ENCODE data around the gene TAS2R14.

The TAS2R14 gene, protein sequence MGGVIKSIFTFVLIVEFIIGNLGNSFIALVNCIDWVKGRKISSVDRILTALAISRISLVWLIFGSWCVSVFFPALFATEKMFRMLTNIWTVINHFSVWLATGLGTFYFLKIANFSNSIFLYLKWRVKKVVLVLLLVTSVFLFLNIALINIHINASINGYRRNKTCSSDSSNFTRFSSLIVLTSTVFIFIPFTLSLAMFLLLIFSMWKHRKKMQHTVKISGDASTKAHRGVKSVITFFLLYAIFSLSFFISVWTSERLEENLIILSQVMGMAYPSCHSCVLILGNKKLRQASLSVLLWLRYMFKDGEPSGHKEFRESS

DNA sequence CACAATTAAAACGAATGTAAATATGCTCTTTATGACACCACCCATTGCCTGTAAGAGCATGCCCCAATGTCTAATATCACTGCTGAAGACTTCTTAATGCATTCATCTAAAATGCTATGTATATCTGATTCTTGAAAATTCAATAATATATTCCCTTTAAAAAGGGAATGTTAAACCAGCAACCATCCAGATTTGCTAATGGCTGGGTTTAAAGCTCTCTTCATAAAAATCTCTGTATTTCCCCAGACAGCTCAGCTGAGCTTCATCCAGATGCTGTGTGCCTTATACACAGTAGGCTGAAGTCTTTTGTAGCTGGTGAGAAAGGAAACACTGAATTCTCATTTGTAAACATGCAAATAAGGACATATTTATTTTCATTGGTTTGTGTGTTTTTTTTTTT is at the start of gene TAS2R14:
Gene TAS2R14 (minus strand): TSS at position 101 of the 400 bp plus-strand sequence. CDS start 56 bp downstream, at position 45.
- no peak for DNase-seq

DNA sequence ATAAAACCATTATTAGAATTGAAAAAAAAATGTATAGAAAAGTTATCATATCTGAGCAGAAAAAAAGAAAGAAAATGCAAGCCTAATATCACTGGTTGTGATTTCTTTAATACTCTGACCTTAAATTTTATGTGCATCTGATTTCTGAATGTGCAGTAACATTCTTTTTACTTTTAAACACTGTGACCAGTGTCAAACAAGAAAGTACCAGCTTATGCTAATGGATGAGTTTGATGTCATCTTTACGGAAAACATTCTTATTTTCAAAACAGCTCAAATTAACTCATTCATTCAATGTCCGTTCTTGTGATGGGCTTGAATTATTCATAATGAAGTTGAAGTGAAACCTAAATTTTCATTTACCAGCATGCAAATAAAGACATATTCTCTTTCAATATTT is 47.7 kb upstream of the TAS2R14 start, which contains the start of gene TAS2R50:
Gene TAS2R50 (minus strand): TSS at position 101 of the 400 bp plus-strand sequence. CDS start 52 bp downstream, at position 49.
- no peak for DNase-seq

DNA sequence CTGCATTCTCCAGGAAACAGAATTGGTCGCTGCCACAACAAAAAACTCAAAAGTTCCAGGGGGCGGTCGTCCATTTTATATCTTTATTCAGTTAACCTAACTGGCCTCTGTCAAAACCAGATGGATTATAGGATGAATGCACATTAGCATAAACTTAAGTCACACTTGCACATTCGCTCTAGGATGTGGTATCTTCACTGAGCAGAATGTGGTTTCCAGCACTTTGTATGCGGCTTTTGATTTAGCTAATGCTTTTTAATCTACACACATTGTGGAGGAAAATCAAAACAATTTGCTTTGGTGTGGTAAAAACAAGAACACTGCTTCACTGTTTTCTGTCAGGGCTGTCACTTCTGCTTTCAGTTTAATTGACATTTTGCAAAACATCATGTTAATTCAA is 43.2 kb upstream of the TAS2R14 start:
- DNase-seq, result no peak

DNA sequence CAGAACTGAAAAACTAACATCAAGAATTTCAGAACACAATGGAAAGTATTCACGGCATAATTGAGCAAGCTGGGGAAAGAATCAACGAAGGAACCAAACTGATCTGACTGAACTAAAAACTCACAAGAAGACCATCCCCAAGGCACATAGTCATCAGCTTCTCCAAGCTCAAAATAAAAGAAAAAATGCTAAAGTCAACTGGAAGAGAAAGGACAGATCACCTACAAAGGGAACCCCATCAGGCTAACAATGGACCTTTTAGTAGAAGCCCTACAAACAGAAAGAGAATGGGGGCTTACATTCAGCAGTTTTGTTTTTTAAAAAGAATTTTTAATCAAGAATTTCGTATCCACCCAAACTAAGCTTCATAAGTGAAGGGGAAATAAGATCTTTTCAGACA is 35.9 kb upstream of the TAS2R14 start:
- DNase-seq, result no peak

DNA sequence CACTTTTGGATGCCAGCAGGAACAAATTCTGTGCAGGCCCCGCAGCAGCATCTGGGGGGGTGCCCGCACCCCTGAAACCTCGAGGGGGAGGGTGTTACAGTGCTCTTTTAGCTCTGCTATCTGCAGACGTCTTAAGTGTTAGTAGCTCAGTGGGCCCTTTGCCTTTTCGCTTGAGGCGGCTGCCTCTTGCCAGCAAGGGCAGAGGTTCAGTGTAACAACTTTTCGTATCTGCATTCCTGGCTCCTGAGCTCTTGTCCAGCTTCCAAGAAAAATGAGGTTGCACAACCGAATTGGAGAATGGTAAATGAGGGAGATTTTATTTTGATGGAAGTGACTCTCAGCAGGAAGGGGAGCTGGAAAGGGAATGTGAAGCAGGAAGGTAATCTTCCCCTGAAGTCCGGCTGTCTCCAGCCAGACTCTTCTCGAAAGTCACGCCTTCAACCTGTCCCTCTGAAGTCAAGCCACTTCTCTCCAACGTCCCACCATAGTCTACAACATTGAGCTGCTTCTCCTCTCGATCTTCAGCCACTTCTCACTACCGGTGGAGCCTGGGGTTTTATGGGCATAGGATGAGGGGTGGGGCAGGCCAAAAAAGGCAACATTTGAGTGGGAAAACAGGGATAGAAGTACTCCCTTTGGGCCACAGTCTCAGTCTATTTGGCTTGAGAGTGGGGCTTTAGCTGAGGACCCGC is 29.8 kb upstream of the TAS2R14 start:
- no peak for DNase-seq

DNA sequence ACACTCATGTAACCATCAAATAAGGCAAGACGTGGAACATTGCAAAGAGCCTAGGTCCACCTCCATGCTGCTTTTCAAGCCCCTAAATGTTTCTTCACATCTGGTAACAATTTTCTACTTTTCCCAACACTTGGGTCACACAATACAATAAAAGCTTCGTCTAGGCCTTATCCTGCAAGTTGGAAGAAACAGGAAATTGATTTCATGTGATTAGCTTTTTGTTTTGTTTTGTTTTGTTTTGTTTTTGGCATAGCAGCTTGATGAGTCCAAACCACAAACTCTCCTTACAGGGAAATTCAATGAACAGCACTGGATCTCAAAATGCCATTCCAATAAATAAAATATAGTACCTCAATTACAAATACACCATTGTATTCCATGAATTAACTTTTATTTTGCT is 28.3 kb upstream of the TAS2R14 start:
- no peak for DNase-seq

DNA sequence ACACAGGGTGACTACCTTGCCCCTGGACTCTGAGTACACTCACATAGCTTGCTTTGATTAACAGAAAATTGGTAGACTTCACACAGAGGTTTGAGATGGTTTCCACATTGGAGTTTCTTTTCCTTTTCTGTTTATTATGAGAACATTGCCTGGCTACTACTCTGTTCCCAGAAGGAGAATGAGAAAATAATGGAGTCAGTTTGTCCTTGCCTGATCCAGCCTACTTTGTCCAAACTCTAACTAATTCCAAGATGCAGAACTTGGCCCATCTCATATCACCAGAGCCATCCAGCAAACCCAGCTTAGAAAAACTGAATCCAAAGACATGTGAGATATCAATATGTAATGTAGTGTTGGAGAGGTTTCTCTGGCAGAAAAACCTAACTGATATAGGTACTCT is 27.3 kb upstream of the TAS2R14 start:
- no peak for DNase-seq

DNA sequence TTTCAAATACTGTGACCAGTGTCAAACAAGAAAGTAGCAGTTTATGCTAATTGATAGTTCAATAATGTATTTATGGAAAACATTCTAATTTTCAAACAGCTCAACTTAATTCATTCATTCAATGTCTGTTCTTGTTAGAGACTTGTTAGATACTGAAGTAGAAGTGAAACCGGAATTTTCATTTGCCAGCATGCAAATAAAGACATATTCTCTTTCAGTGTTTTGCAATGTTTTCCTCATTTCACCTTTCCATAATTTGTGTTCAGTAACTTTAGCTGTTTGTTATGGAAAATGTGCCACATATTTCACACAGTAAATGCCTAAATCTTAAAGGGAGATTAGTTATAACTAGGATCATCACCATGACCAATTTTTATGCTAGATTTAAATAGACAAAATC is 26.4 kb upstream of the TAS2R14 start:
- no peak for DNase-seq

DNA sequence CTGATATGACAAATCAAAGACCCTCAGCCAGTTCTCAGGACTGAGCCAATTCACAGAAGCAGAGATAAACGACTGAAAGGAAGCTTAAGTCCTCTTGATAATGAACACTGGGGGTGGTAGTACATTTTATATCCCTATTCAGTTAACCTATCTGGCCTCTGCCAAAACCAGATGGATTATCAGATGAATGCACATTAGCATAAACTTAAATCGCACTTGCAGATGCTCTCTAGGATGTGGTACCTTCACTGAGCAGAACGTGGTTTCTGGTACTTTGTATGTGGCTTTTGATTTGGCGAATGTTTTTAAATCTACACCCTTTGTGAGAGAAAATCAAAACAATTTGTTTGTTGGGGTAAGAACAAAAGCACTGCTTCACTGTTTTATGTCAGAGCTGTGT is 21.1 kb upstream of the TAS2R14 start:
- DNase-seq, result no peak

DNA sequence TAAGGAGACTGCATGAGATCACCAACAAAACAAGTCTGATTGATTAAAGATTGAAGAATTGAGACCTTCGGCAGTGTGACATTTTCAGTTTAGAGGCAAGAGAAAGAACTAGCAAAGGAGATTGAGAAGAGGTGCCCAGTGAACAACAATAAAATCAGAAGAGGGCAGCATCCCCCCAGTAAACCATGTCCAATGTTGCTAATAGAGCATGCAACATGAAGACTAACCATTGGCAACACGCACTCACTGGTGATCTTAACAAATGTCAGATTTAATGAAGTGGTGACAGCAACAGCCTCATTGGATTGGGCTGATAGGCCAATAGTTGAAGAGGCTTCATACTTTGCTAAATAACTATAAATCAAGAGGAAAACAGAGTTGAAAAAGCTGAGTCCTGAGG is 20.7 kb upstream of the TAS2R14 start:
- DNase-seq, result no peak

DNA sequence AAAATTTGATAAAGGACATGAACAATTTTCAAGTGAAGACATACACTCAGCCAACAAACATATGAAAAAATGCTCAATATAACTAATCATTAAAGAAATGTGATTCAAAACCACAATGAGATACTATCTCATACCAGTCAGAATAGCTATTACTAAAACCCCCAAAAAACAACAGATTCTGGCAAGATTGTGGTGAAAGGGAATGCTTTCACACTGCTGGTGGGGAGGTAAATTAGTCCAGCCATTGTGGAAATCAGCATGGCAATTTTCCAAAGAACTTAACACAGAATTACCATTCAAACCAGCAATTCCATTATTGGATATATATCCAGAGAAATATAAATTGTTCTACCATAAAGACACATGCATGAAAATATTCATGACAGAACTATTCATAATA is 18.7 kb upstream of the TAS2R14 start:
- DNase-seq, result no peak

DNA sequence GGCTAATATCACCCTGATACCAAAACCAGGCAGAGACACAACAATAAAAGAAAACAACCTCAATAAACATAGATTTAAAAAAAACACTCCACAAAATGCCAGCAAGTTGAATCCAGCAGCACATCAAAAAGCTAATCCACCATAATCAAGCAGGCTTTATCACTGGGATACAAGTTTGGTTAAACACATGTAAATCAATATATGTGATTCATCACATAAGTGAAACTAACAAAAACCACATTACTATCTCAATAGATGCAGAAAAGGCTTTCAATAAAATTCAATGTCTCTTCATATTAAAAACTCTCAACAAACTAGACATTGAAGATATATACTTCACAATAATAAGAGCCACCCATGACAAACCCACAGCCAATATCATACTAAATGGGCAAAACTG is 17.0 kb upstream of the TAS2R14 start:
- DNase-seq, result no peak

DNA sequence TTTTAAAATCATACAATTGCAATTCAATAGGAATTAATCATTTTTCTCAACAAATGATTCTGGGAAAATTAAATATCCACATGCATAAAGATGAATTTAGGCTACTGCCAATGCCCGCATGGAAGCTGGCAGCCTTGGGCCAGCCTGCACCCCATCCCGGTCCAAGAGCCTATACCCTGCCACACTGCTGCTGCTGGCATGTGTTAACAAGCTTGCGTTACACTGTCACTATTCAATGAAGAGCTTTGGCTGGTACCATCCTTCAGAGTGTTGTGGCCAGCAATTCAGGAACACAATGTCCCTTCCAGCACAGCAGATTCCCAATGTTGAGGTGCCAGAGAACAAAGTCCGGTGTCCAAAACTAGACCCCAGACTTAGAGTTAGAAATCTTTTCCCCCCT is 13.6 kb upstream of the TAS2R14 start:
- no peak for DNase-seq

DNA sequence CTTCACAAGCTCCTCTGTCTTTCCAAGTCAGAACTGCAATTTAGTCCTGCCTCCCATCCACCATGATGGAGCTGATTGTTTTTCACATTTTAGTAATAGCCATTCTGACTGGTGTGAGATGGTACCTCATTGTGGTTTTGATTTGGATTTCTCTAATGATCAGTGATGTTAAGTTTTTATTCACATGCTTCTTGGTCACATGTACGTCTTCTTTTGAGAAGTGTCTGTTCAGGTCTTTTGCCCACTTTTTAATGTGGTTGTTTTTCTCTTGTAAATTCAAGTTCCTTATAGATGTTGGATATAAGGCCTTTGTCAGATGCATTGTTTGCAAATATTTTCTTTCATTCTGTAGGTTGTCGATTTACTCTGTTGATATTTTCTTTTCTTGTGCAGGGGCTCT is 4.1 kb upstream of the TAS2R14 start:
- DNase-seq, result no peak

DNA sequence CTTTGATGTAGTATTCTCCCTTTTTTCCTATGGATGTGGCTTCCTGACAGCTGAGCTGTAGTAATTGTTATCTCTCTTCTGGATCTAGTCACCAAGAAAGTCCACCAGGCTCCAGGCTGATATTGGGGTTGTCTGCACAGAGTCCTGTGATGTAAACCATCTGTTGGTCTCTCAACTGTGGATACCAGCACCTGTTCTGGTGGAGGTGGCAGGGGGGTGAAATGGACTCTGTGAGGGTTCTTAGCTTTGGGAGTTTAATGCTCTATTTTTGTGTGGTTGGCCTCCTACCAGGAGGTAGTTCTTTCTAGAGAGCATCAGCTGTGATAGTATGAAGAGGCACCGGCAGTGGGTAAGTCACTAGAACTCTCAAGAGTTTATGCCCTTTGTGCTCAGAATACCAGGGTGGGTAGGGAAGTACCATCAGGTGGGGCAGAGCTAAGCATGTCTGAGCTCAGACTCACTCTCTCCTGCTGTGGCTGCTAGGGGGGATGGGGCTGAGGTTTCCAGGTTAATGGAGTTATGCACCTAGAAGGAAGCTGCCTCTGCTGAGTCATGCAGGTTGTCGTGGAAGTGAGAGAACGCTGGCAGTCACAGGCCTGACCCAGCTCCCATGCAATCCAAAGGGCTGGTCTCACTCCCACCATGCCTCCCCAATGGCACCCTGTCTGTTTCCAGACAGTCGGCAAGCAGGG is 3.0 kb upstream of the TAS2R14 start:
- DNase-seq, result no peak

DNA sequence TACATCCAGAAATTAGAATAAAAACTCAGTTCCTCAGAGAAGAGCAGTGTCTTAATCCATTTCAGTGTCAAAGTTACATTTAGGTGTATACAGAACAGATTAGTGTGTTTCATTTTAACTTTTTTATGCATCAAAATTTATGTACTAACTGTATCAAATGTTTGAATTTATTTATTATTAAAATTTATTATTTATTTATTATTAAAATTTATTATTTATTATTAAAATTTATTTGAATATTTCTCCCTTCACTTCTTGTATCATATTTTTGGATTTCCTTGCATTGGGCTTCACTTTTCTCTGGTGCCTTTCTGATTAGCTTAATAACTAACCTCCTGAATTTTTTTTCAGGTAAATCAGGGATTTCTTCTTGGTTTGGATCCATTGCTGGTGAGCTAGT is 2.3 kb upstream of the TAS2R14 start:
- no peak for DNase-seq

DNA sequence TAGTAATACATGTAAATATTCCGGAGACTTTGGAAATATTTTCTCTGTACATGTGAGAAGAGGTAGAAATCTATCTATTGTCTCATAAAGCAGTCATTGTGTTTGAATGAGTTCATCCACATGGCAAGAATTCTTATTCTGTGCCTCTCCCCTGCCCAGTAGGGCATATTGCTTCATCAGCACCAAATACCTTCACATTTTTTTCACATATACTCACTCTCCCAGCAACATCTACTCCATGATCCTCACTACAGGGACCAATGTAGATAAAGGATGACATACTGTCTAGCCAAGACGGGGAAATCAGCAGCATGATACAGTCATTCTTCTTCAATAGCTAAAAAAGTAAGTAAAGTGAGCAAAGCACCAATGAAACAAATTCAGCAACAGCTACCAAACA is 1.3 kb upstream of the TAS2R14 start:
- no peak for DNase-seq

DNA sequence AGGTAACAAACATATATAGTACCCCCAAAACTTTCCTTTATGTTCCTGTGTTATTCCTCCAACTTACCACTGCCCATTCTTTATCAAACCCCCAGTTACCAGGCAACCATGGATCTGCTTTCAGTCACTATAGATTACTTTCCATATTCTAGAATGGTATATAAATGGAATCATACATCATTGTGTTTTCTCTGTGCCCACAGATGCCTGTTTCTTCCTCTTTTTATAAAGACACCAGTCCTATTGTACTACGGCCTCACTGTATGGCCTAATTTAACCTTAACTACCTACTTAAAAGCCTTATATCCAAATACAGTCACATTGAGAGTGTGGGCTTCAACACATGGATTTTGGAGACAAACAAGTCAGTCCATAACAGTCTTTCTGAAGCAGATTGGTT is 2.6 kb downstream of the TAS2R14 start:
- DNase-seq, result no peak

DNA sequence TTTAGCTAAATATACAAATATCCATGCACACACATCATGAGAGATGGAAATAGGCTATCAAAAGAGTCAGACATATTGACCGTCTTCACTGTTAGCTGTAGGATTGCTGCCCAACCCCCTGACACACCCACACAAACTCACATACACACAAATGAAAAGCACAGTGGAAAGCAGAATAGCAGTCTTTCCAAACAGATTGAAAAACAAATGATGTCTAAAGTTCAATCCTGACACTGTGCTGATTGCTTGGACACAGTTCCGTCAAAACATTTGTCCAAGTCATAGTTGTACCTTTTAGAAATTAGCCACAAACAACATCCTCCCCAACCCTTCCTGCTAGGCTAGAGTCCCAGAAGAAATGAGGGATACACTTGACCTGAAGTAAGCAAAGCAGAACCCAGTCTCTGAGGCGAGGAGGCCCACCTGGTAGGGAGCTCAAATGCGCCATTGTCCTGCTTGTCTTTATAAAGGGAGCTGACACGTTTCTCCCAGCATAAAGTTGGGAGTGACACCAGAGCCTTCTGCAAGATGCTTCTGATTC is 10.2 kb downstream of the TAS2R14 start, which contains the start of gene PRH2:
Gene PRH2 (plus strand): TSS at position 491 of the 541 bp plus-strand sequence. CDS start 38 bp downstream, at position 529.
- DNase-seq, result no peak

DNA sequence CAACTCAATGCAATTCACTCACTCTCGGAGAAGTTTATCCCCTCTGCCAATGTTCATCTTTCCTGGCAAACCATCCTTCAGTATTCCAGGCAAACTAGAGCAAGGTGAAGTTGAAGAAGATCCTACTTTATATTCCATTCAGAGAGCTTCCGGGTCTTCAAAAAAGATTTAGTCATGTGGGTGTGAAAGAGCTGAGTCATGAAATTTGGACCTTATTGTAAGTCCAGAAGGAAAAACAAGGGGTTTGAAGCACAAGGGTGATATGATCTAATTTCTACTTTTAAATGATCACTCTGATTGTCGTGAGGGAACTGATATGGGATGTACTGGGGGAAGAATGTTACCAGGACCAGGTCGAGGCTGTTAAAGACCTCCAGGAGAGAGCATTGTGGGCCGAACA is 12.8 kb downstream of the TAS2R14 start:
- DNase-seq, result no peak

DNA sequence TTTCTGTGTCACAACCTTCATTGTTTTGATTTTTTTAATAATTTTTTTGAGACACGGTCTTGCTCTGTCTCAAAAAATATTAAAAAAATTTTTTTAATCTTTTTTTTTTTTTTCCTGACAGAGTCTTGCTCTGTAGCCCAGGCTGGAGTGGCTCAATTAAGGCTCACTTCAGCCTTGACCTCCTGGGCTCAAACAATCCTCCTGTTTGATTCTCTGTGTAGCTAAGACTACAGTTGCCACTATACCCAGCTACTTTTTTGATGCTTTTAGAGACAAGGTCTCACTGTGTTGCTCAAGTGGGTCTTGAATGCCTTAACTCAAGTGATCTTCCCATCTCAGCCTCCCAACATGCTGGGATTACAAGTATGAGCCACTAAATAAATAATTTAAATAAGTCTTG is 19.3 kb downstream of the TAS2R14 start:
- DNase-seq, result no peak

DNA sequence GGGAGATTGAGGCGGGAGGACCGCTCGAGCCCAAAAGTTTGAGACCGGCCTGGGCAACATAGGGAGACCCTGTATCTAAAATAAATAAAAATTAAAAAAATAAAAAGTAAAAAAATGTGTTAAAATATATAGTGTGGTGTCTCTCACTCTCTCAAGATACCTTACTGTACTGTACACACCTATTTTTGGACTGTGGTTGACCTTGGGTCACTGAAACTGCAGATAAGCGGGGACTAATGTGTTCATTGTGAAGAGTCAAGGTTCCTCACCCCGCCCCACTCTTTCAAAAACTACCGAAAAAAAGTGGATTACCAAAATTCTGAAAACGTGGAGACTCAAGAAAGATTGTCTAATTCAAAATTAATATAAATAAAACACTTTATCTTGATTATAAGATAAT is 28.7 kb downstream of the TAS2R14 start:
- DNase-seq, result no peak

DNA sequence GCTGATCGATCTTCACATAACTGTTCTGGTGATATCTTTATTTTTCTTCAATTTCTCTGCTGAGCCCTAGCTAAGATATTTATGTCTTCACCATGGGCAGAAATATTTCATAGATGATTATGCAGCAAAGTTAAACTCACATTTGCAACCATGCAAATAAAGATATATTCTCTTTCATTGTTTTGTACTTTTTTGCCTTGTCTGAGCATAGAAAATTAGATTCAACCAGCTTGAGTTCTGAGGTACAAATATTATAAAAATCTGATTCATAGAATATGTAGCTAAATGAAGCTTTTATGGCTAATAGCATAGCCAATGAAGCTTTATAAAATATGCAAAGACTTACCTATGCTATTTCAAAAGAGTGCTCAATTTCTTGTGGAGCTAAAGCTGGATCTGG is 29.6 kb downstream of the TAS2R14 start, which contains the start of gene TAS2R13:
Gene TAS2R13 (minus strand): TSS at position 101 of the 400 bp plus-strand sequence. CDS start 264 bp downstream, outside the sequence.
- no peak for DNase-seq
